Stimulated activated CD4-positive, alpha-beta T cell treated with anti-CD3 and anti-CD28 coated beads, TNF-alpha, amount 100 ng/mL, for 24 hours (primary cell): Measurements from ENCODE around the gene TBX3.

ENCODE experiments used
- DNase-seq, 3 experiments: peaks; one replicate each; pipeline ENCODE4 v3.0.0-alpha.2; 2020; ENCODE audit warnings: low read depth in 3 of 3

TBX3 gene

DNA sequence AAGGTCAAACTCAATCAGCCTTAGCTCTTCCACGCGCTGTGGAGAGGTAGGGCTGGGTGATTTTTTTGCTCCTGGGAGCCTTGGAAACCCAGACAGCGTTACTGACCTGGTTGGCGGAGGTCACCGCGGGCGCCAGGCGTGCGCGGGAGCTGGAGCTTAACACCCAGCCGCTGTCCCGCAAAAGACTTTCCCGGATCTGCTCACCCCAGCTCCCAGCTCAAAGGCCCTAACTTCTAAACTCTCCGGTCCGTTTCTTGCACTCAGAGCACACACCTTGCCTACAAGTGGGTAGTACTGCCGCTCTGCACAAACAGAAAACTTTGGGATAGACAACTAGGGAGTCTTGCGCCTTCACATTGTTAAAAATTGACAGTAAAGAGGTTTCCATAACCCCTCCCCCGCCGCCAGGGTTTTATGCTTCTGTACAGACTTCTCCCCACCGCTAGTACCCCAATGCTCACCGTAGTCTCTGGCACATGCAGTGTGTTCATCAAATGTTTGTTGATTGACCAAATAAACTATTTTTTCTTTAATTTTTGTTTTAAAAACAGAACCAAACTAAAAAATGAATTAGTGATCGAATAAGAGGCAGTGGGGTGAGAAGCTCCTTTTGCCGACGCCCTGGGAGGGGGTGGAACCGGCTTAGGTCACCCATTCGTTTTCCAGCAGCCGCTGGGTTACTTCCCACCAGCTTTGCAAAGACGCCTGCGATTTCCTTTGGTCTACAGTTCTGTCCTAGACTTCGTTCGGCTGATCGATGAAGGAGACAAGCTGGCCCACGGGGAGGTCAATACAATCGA is 12.7 kb upstream of the TBX3 start:
- DNase-seq, result no peak

DNA sequence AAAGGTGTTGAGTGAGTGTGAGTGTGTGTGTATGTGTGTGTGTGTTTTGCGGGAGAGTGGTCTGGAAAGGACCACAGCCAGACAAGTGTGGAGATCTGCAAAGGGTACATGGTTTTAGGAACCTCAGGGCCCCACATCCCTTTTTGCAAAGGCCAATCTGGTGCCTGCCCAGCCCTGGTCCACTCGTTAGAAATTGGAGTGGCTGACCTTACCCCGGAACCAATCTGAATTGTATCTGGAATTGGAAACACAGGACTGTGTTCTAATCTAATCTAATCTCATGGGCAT is 11.3 kb upstream of the TBX3 start:
- DNase-seq, result no peak

DNA sequence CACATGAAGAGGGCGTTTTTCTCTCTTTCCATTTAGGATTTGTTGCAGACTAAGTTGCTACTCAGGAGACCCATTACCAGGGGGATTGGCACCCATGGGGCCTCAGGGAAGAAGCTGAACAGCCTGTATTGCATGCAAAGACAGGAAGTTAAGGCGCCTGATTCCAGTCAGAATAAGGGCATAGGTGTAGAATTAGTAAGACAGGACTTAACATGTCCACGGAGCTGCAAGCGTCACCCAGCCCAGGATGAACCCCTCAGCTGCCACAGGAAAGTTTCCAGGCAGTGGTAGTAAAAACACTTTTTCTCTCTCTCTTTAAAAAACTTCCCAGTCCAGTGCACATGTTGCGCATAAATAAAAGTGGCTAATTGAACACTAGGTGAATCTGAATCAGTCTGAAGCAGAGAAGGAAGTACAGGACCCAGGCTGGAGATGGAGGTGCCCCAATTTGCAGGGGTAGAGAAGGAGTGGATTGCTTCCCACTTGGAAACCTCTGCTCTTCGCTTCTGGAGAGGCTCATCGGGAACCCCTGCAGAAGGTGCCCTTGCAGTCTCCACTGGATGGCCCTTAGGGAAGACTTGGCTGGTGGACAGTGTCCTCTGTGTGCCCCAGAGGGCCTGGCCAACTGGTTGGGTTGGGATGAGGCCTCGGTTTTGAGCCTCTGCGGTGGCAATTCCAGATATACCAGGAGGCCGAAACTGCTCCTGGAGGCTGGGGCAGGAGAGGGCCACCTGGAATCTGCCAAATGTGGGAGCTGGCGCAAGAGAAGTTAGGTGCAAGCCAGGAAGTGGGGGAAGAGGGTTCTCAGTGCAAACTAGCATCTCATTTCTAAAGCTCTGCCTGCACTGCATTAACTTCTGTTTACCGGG is 10.7 kb upstream of the TBX3 start:
- no peak for DNase-seq

DNA sequence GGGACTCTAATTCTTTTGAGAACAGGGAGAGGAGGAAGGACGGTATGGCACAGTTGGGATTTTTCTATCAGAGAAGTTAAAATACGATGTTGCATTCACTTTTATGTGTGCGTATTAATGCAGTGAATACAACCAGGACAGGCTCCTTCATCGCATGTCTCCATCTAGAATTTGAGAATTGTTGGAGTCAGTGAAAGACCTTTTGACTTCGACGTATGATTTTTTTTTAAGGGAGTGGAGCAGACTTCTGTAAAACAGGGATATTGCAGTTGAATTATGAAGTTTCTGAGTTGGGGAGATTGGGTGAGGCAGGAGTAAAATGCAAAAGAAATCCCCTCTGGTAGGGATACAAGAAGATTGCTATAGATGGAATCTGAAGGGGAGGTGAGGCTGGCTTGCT is 9.6 kb upstream of the TBX3 start:
- DNase-seq, result no peak

DNA sequence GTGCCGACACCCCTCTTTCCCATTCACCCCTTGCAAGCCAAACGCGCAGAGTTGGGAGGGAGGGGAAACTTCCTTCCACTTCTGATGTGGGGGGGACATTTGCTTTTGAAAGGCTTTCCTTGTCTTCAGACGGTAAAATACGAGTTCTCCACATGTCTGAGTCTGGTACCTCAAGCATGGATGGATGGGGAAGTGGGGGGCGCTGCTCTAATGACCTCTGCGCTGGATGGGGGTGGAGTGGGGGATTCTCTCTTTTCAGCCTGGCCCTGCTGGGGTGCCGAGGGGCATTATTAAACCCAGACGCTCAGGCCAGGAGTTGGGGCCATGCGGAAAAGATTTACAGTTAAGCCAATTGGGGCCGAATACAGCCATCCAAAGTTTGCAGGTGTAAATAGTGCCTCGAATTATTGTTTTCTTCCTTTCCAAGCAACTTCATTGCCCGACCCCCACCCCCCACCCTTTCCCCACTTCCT is 9.1 kb upstream of the TBX3 start:
- DNase-seq, result no peak

DNA sequence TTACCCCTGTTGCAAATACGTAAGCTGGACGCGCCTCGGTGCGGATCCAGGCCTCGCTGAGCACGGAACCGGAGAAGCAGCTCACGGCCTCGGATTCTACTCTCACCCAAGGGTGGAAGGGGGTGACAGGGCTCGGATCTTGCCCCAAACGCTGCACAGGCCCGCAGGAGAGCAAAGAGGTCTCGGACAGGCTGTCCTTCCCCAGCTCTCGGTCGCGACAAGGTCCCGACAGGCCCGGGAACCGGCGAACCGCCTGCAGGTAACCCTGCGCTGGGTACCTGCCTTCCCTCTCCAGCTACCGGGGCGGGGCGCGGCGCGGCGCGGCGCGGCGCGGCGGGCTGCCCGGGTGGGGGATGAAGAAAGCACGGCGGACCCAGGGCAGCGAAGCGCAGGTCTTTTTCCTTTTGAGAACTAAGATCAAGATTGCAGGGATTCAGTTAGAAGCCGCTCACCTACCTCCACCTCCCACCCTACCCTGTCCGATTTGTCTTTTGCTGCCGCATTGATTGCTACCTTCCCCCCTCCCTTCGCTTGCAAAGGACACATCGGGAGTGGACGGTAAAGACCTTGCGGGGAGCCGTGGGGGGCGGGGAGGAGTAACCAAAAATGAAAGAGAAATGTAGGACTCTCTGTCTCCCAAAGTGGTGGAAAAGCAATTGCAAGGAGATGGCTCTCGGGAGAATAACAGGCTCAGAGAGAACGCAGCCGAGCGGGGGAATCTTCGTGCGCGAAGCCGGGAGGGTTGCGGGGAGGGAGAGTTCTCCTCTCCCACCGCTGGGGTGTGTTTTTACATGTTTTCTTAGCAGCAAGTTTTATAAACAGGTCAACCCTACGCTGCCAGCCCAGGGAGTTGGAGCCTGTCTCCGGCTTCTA is 8.4 kb upstream of the TBX3 start:
- DNase-seq, result no peak

DNA sequence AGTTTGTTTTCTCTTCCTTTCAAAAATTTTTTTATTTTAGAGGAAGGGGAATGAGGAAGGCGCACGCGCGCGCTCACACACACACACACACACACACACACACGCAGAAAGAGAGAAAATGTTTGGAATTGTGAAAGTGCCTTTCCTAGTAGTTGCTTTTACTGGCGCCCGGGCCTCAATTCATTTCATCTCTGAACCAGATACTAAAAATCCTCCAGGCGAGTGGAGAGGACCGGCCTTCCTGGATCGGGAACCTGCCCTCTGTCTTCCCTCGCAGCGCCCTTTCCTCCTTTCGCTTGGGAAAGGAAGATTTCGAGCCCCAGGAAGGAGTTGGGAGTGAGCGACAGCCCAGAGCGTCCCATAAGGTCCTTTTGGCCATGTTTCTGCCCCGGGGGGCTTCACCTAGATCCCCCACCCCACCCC is 7.8 kb upstream of the TBX3 start:
- no peak for DNase-seq

DNA sequence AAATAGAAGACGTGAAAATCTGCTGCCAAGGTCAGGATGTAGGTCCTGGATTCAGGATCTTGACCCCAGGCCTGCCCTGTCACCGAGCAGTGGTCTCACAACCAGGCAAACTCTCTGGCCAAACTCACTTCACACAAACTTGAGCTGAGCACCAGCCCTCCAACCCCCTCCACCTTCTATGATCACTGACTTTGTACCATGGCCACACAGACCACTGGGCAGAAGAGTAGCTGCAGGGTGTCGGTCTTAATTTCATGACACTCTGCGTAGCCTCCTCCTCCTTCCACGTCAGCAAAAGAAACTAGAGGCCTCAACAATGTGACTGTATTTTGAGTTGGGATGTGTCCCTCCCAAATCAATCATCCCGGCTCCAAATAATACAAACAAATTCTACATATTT is 7.2 kb upstream of the TBX3 start:
- no peak for DNase-seq

DNA sequence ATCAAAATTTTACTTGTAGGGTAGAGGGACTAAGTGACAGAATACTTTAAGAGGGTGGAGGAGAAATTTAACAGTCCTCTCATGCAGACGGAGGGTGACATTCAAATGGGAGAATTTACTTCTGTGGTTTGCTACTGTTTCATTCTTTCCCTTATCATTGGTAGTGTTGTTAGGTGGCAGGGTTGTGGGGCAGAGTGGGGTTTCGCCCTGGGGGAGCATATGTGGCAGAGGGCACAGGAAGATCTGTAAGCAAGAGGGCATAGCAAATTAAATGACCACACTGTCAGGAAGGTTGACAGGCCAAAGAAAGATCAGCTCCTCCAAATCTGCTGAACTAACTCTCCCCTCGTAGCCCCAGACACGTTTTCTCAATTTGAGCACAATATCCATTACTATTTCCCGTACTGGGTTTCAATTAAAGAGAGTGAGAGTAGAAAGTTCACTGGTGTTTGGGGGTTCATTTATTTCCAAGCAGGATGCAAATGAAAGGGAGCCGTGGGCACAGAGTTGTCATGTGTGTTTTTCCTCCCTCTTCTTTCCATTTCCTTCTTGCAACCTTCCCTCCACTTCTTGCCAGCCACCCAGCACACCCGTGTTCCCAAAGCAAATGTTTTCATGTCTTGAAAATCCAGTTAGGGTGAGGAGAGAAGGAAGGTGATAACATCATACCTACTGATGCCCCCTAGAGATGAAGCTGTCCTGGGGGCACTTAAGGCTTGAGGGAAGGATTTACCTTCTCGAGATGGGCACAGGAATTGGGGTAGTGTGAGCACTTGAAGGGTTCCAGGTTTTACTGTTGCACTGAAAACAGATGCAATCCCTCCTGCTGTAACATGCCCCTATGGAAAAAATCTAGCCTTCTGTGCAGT is 6.5 kb upstream of the TBX3 start:
- no peak for DNase-seq

DNA sequence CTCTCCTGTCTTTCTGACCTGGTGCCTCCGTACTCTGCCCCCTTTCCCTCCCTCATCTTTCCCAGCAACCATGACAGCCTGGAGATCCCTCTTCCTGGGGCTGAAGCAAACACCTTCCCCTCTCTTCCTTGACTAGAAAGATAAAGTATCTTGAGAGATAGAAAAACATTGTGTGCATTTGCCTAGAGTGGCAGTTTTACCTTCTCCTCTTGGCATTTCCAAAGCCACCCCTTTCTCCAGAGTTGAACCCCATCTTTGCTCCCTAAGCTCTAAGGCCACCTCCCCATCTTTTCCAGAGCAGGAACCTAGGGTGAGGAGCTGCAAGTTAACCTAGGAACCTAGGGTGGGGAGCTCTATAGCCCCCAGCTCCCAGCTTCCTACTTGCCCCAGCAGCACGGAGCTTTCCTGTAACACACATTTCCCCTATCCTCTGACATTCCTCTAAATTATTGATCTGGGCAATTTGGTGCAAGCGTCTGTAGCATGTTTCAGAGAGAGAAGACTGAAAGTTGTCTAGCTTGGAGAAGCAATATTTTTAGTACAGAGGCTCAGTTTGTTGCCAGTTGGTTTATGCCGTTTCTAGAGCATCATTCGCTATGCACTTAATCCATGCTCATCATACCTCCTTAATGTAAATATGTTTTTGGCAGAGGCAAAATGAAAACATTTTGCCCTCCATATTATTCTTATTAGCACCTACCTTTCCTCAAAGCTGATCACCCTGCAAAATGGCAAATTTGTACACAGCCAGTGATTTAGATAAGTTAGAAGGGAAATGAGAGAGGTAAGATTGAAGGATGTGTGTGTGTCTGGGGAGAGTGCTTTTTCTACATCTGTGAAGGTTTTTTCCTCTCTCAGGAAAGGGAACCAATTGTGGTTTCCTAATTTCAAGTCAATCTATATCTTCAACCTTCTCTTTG is 5.4 kb upstream of the TBX3 start:
- no peak for DNase-seq

DNA sequence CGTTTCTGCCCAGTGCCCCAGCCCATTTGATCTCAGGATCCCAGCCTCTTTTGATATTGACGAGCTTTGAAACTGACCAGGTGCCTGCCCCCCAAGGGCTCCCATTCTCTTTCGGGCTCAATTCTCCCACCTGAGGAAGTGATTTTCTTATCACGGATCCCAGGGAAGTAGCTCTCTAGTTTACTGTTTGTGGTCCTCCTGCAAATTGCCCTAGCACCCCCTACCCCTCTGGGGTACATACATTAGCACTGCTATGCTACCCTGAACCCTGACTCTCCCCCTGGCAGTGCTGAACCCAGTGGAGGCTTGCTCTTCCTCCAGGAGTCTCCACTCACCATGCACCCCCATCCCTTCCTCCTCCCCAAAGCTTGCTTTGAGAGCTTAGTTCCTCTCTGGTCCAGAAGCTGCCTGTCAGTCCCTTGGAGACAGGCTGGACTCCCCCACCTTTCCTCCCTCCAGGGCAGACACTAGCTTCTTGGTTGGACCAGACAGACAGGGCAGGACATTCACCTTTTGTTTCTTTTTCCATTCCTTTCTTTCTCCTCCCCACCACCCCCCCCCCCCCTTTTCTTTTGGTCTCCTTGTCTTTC is 4.4 kb upstream of the TBX3 start:
- DNase-seq, result no peak

DNA sequence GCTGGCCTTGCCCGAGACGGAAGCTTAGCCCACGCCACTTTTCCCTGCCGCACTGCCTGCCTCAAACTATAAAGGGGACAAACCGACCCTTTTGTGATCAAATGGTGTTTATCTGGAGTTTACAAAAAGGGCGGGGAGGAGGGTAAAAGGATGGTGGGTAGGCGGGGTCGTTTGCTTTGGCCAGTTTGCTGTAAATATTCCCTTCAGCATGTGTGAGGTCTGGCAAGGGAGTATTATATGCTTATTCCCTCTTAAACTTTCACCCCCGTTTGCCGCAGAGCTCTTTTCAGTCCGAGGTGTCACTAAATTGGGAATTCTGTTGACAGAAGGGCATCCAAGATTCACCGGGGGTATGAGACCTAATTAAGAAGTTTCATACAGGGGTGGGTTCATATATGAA is 3.8 kb upstream of the TBX3 start:
- no peak for DNase-seq

DNA sequence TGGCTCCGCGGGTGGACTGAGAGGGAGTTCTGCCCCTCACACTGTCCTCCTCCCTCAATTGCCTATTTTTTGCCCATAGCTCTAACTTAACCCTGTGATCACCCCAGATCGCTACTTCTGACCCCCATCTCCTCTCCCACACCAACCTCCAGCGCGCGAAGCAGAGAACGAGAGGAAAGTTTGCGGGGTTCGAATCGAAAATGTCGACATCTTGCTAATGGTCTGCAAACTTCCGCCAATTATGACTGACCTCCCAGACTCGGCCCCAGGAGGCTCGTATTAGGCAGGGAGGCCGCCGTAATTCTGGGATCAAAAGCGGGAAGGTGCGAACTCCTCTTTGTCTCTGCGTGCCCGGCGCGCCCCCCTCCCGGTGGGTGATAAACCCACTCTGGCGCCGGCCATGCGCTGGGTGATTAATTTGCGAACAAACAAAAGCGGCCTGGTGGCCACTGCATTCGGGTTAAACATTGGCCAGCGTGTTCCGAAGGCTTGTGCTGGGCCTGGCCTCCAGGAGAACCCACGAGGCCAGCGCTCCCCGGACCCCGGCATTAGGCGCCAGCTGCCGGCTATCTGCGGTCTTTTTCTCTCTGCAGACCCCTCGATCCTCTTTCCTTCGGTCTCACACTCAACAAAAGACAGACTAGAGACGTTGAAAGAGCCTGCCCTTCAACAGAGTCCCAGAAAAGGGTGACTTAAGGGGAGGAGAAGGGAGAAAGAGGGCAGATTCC is 3.0 kb upstream of the TBX3 start:
- no peak for DNase-seq

DNA sequence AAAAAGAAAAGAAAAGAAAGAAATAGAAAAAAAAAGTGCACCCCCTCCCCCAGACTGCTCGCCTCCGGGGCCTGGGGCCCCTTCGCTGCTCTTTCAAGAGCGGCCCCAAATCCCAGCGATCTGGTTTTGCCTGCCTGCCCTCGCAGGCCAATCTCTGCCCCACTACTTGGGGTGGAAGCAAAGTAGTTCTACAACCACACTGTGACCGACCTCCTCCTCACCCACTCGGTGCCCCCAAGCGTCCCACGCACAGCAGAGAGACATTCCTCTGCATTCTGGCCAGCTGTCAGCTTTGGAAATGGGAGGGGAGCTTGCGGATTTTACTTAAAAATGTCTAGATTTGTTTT is 2.4 kb upstream of the TBX3 start:
- no peak for DNase-seq

DNA sequence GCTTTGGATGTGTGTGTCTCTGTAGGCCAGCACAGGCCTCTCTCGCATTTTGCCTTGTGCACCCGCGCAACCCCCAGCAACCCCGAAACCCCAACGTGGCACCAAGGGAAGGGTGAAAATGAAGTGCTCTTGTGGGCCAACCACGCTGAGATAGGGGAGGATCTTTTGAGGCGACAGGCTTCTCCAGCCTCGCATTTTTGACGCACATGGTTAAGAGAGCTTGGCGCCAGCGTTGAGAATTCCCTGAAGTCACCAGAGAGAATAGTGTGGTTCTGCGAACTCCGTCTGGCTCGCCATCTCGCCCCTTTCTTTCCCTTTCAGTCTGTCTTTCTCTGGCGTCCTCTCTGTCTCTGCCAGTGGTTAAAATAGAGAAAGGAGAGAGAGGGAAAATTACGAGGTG is 1.9 kb upstream of the TBX3 start:
- no peak for DNase-seq

DNA sequence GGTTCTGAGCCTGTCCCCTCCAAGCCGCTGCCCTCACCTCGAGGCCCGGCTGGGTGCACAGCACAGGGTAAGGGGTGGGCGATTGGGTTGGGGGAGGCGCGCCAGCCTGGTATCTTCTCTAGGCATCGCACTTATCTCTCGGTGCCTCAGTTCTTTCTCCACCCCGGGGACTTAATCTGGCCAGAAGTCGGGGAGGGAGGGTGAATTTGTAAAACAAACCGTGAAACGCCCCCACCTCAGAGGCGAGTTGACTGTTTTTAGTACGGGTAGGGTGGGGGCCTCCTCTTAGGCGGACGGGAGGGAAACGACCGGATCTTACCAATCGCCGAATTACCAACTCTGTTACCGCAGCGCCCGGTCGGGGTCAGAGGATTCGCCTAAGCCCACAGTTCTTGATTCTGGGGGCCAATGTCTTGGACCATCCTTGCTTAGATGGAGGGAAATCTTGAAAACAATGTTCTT is 1.4 kb upstream of the TBX3 start:
- no peak for DNase-seq

DNA sequence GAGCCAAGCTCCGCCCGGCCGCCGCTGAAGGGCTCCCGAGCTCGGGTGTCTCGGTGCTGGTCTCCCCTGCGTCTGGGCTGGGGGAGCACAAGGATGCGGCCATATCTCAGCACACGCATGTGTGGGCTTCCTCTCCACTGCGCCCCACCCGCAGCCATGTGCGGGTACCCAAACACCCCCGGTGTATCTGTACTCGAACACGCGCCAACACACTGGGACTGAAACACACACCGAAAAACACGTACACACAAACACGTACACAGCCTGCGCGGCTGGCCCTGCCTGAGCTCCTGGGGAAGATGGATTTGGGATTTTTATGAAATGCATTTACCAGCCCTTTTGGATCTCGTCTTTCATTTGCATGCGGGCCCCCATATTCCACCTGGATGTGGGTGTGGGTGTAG is 897 bp upstream of the TBX3 start:
- DNase-seq, result no peak

DNA sequence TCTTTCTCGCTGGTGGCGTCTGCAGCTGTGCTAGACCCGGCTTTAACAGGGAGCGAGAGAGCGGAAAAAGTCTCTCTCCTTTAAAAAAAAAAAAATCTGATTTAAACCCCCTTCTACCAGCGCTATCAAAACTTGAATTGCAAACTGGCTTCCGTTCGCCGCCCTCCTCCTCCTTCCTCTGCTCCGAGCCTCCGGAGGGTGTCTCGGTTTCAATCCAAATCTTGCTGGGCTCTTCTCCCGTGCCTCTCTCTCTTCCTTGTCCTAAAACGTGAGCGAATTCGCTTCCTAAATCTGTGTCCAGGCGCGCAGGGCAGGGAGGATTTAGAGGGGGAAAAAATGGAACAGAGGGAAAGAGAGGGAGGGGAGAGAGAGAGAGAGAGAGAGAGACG is 272 bp downstream of the TBX3 start:
- no peak for DNase-seq
